Measurements from ENCODE around the gene VWA3A. TPM values are rescaled to one million over a fixed set of nuclear protein-coding genes. Genes with fewer than 3 reads are reported as not detected.
"Not testable (repeated sequence)": the region's sequence is repeated elsewhere in the genome, so short reads cannot be mapped to it uniquely, and the experiment has no call there.

The VWA3A gene
- total RNA-seq: 0.46 and 0.84 TPM in 2 replicates
- 0.02 and 0.12 TPM in 2 replicates for polyA plus RNA-seq
- polyA plus RNA-seq (2011; cell fraction: cytosol; rRNA removed): 0.01 TPM in 1 of 2 replicates, not detected in the other
- 0.11 and 0.18 TPM in 2 replicates for polyA plus RNA-seq (2011; cell fraction: nucleus; rRNA removed)
- polyA plus RNA-seq (2012): not detected in 2 replicates
- polyA minus RNA-seq: not detected in 2 replicates
- polyA minus RNA-seq (2011; cell fraction: cytosol; rRNA and poly(A)+ RNA removed): not detected
- not detected in 2 replicates for polyA minus RNA-seq (2011; cell fraction: nucleus; rRNA and poly(A)+ RNA removed)
- percentile 18 among the genes with signal in this experiment for Bru-seq, nascent RNA
- BruChase-seq, experiment 1, labeled RNA remaining after a 6-hour chase: percentile 36 among the genes with signal in this experiment
- percentile 26 among the genes with signal in this experiment for BruChase-seq, experiment 2, labeled RNA remaining after a 2-hour chase
- long read RNA-seq: 0 reads

DNA sequence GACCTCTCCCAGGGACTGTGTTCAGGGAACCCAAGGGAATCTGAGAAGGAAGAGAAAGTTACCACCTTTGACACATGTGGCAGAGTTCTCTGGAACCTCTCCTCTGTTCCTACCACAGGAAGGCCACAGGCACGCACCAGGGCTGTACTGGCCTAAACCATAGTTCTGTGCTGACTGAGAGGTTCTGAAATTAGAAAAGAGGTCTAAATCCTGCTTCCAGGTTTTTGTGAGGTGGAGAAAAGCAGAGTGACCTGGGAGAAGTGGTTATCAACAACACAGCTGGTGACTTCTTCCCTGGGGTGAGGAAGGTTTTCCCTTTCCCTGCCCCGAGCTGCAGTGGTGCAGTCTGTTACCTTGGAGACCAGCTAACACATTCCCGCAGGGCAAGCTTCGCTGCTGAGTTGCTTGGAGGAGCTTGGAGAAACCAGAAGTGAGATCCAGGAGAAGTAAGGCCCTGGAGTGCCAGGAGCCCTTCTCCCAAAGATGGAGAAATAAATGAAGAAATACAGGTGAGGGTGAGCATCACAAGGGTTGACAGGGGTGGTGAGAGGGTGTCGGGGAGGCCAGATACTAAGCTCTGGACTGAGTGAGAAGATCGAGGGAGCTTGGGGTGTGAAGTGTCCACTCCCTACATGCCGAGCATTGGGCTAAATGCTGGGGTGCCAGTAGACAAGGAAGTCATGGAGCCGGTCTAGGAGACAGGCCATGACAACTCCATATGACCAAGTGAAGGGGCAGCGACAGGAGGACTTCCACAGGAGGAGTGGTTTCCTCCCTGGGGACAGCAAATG lies at the start of gene VWA3A:
Gene VWA3A (plus strand): TSS at position 399 of the 791 bp plus-strand sequence. CDS start 97 bp downstream, at position 496.
- ChIA-PET POLR2A (no interaction called here), CTCF (interaction anchor here (1.2 to 3.7 kb wide), 4 partner anchors 10 to 102 kb away, joined by 4 to 30 read pairs (median 5); no protein-coding TSS in a partner anchor)
- no peak for TF ChIP-seq JUN (IDR thresholded peaks at IDR 0.05; ENCODE audit: borderline replicate concordance, insufficient read depth, insufficient read length, low read depth)
- TF ChIP-seq, protein P1, sequence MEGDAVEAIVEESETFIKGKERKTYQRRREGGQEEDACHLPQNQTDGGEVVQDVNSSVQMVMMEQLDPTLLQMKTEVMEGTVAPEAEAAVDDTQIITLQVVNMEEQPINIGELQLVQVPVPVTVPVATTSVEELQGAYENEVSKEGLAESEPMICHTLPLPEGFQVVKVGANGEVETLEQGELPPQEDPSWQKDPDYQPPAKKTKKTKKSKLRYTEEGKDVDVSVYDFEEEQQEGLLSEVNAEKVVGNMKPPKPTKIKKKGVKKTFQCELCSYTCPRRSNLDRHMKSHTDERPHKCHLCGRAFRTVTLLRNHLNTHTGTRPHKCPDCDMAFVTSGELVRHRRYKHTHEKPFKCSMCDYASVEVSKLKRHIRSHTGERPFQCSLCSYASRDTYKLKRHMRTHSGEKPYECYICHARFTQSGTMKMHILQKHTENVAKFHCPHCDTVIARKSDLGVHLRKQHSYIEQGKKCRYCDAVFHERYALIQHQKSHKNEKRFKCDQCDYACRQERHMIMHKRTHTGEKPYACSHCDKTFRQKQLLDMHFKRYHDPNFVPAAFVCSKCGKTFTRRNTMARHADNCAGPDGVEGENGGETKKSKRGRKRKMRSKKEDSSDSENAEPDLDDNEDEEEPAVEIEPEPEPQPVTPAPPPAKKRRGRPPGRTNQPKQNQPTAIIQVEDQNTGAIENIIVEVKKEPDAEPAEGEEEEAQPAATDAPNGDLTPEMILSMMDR (IDR thresholded peaks at IDR 0.05; ENCODE audit: extremely low read depth in 1 of 2, insufficient read depth in 1 of 2, low read depth in 1 of 2, low read length in 2 of 2): no peak
- TF ChIP-seq POLR2A (IDR thresholded peaks at IDR 0.05; ENCODE audit: low read depth, low read length): no peak
- no peak for TF ChIP-seq FOS (IDR thresholded peaks at IDR 0.05; ENCODE audit: borderline replicate concordance, insufficient read depth, low read length)
- no peak for TF ChIP-seq GATA2 (IDR thresholded peaks at IDR 0.05; ENCODE audit: insufficient read depth, insufficient read length, low read depth, low read length)
- TF ChIP-seq, protein P2, sequence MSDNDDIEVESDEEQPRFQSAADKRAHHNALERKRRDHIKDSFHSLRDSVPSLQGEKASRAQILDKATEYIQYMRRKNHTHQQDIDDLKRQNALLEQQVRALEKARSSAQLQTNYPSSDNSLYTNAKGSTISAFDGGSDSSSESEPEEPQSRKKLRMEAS (IDR thresholded peaks at IDR 0.05; ENCODE audit: insufficient read depth, insufficient read length): no peak
- TF ChIP-seq EZH2 (IDR thresholded peaks at IDR 0.05; ENCODE audit: borderline replicate concordance, low read depth, low read length, severe bottlenecking): no peak
- TF ChIP-seq POLR2AphosphoS5 (IDR thresholded peaks at IDR 0.05; ENCODE audit: insufficient read depth, low read depth, low read length): no peak
- TF ChIP-seq MYC (IDR thresholded peaks at IDR 0.05; ENCODE audit: low read depth, low read length): no peak
- H3K27ac ChIP-seq (ENCODE audit: insufficient read depth, low read depth, low read length): no peak within 1 kb of the TSS
- H2AFZ ChIP-seq (ENCODE audit: low read depth, low read length): no peak within 1 kb of the TSS
- intact Hi-C loops (cut with micrococcal nuclease) (no loop called here), dilution Hi-C loops (cut with MboI; ENCODE audit: extremely low pct_ligation_motif_present, low sequenced_read_pairs) (no loop called here)
- BruUV-seq (replicated peaks): no TSS peak
- no peaks in the 10 kb centered on the region for H3K9me1 ChIP-seq (replicated peaks; ENCODE audit: control insufficient read depth, extremely low read depth, insufficient read depth, low read length)
- no peaks in the 10 kb centered on the region for H3K79me2 ChIP-seq (ENCODE audit: control insufficient read depth, insufficient read depth, low read length)
- H3K36me3 ChIP-seq (ENCODE audit: control insufficient read depth in 2 of 2, extremely low read depth in 1 of 2, insufficient read depth in 2 of 2, low read length in 2 of 2): no peaks in the 10 kb centered on the region
- no peak within 1 kb of the TSS for H3K4me2 ChIP-seq (ENCODE audit: insufficient read depth, low read length)
- H4K20me1 ChIP-seq (replicated peaks; ENCODE audit: control insufficient read depth, extremely low read depth, insufficient read depth, low read length): no peaks in the 10 kb centered on the region
- no peak within 1 kb of the TSS for H3K4me3 ChIP-seq (replicated peaks in 1 of 3; ENCODE audit: insufficient read depth in 1 of 3, low read depth in 1 of 3, low read length in 3 of 3)
- no peaks in the 10 kb centered on the region for H3K9me3 ChIP-seq (replicated peaks; ENCODE audit: control insufficient read depth, insufficient read depth, low read length)
- H3K4me1 ChIP-seq (ENCODE audit: control insufficient read depth, extremely low read depth, insufficient read depth, low read length): no peaks in the 10 kb centered on the region
- DNase-seq (ENCODE audit: low read depth, low spot score): peak; percentile 47
- no peaks in the 10 kb centered on the region for H3K27me3 ChIP-seq (ENCODE audit: control insufficient read depth in 2 of 2, insufficient read depth in 2 of 2, low read length in 2 of 2)
- no peak for FAIRE-seq
- no peak within 1 kb of the TSS for H3K9ac ChIP-seq (replicated peaks; ENCODE audit: extremely low read depth, insufficient read depth, low read length)

DNA sequence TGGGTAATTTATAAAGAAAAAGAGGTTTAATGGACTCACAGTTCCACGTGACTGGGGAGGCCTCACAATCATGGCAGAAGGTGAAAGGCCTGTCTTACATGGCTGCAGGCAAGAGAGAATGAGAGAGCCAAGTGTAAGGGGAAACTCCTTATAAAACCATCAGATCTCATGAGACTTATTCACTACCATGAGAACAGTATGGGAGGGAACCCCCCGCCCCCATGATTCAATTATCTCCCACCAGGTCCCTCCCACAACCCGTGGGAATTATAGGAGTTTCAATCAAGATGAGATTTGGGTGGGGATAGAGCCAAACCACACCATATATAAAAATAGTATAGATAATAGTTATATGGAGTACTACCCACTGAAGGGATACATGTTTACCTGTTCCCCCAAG lies 48.5 kb upstream of the VWA3A start:
- intact Hi-C loops (cut with micrococcal nuclease); POLR2A ChIA-PET; H3K9me1 ChIP-seq (replicated peaks; ENCODE audit: control insufficient read depth, extremely low read depth, insufficient read depth, low read length); H3K4me3 ChIP-seq (replicated peaks in 1 of 3; ENCODE audit: insufficient read depth in 1 of 3, low read depth in 1 of 3, low read length in 3 of 3); H4K20me1 ChIP-seq (replicated peaks; ENCODE audit: control insufficient read depth, extremely low read depth, insufficient read depth, low read length); H3K4me2 ChIP-seq (ENCODE audit: insufficient read depth, low read length); BruUV-seq (replicated peaks); H2AFZ ChIP-seq (ENCODE audit: low read depth, low read length); H3K27ac ChIP-seq (ENCODE audit: insufficient read depth, low read depth, low read length); H3K27me3 ChIP-seq (ENCODE audit: control insufficient read depth in 2 of 2, insufficient read depth in 2 of 2, low read length in 2 of 2); H3K36me3 ChIP-seq (ENCODE audit: control insufficient read depth in 2 of 2, extremely low read depth in 1 of 2, insufficient read depth in 2 of 2, low read length in 2 of 2); DNase-seq (ENCODE audit: low read depth, low spot score); dilution Hi-C loops (cut with MboI; ENCODE audit: extremely low pct_ligation_motif_present, low sequenced_read_pairs); H3K9ac ChIP-seq (replicated peaks; ENCODE audit: extremely low read depth, insufficient read depth, low read length); FAIRE-seq; H3K9me3 ChIP-seq (replicated peaks; ENCODE audit: control insufficient read depth, insufficient read depth, low read length): not testable (repeated sequence)
- H3K4me1 ChIP-seq (ENCODE audit: control insufficient read depth, extremely low read depth, insufficient read depth, low read length): peaks cover 17% of the 10 kb centered on the region
- H3K79me2 ChIP-seq (ENCODE audit: control insufficient read depth, insufficient read depth, low read length): peaks cover 32% of the 10 kb centered on the region
- CTCF ChIA-PET: interaction anchor here (1.5 kb wide), 1 partner anchor 34 kb away, joined by 13 read pairs; no protein-coding TSS in a partner anchor

Measured in endothelial cell of umbilical vein (primary cell).